Skeletal muscle cell (primary cell): ENCODE measurements around the gene LRBA.
A peak's percentile ranks its signal among the peaks of the same experiment; 100 is the strongest.
"Not testable (repeated sequence)": the region's sequence is repeated elsewhere in the genome, so short reads cannot be mapped to it uniquely, and the experiment has no call there.

Experiments used
- DNase-seq: peaks from one replicate; pipeline ENCODE4 v3.0.0-alpha.2; 2010; ENCODE audit warnings: low read depth
- H3K4me3 ChIP-seq: 2 replicates; pipeline ENCODE4 v1.5.1; 2011; ENCODE audit warnings: low read depth, mild to moderate bottlenecking, control low read depth, low read length, moderate library complexity

The LRBA gene

GRCh38 chr4:150423503-150423902 is 591.6 kb downstream of the LRBA start:
- no peak overlapping the region for H3K4me3 ChIP-seq

GRCh38 chr4:150423074-150423473 is 592.0 kb downstream of the LRBA start:
- no peak overlapping the region for H3K4me3 ChIP-seq
- no peak for DNase-seq

More at GRCh38 chr4:150423503-150423902, 591.6 kb downstream of the LRBA start:
- no peak for DNase-seq

- no peak overlapping the region for H3K4me3 ChIP-seq
- DNase-seq, result no peak
Observed at GRCh38 chr4:150421612-150422011, 593.5 kb downstream of the LRBA start.

- DNase-seq, result no peak
- no peak overlapping the region for H3K4me3 ChIP-seq
Observed at GRCh38 chr4:150419939-150420338, 595.1 kb downstream of the LRBA start.

GRCh38 chr4:150418757-150419410 is 596.2 kb downstream of the LRBA start:
- no peak for DNase-seq
- no peak overlapping the region for H3K4me3 ChIP-seq

- no peak overlapping the region for H3K4me3 ChIP-seq
- DNase-seq, result no peak
Observed at GRCh38 chr4:150415213-150415612, 599.9 kb downstream of the LRBA start.

GRCh38 chr4:150411520-150411919 is 603.6 kb downstream of the LRBA start:
- H3K4me3 ChIP-seq, result no peak overlapping the region
- DNase-seq, result no peak

- no peak for DNase-seq
- H3K4me3 ChIP-seq, result no peak overlapping the region
Observed at GRCh38 chr4:150402871-150403272, 612.2 kb downstream of the LRBA start.

GRCh38 chr4:150401083-150401687 is 613.9 kb downstream of the LRBA start:
- DNase-seq, result no peak
- H3K4me3 ChIP-seq, result no peak overlapping the region

- H3K4me3 ChIP-seq, result no peak overlapping the region
- DNase-seq, result no peak
Observed at GRCh38 chr4:150395872-150396271, 619.2 kb downstream of the LRBA start.

- DNase-seq, result no peak
- no peak overlapping the region for H3K4me3 ChIP-seq
Observed at GRCh38 chr4:150394046-150394445, 621.0 kb downstream of the LRBA start.

- no peak overlapping the region for H3K4me3 ChIP-seq
- DNase-seq, result no peak
Observed at GRCh38 chr4:150391052-150391451, 624.0 kb downstream of the LRBA start.

- H3K4me3 ChIP-seq, result no peak overlapping the region
- no peak for DNase-seq
Observed at GRCh38 chr4:150390531-150390910, 624.6 kb downstream of the LRBA start.

GRCh38 chr4:150389896-150390530 is 625.1 kb downstream of the LRBA start:
- no peak overlapping the region for H3K4me3 ChIP-seq
- DNase-seq, result no peak

GRCh38 chr4:150387981-150388380 is 627.1 kb downstream of the LRBA start:
- DNase-seq, result no peak
- H3K4me3 ChIP-seq, result no peak overlapping the region

- DNase-seq, H3K4me3 ChIP-seq: not testable (repeated sequence)
Observed at GRCh38 chr4:150386415-150386814, 628.7 kb downstream of the LRBA start.

GRCh38 chr4:150385606-150386005 is 629.5 kb downstream of the LRBA start:
- DNase-seq, result peak; percentile 95
- no peak overlapping the region for H3K4me3 ChIP-seq

GRCh38 chr4:150384249-150384648 is 630.8 kb downstream of the LRBA start:
- no peak overlapping the region for H3K4me3 ChIP-seq
- no peak for DNase-seq

- H3K4me3 ChIP-seq, result no peak overlapping the region
- no peak for DNase-seq
Observed at GRCh38 chr4:150382028-150382427, 633.1 kb downstream of the LRBA start.

GRCh38 chr4:150381609-150382008 is 633.5 kb downstream of the LRBA start:
- DNase-seq, result no peak
- H3K4me3 ChIP-seq, result no peak overlapping the region

- H3K4me3 ChIP-seq, result no peak overlapping the region
- DNase-seq, result no peak
Observed at GRCh38 chr4:150381036-150381435, 634.0 kb downstream of the LRBA start.
